SK-MEL-5 (cell line): ENCODE results near the gene TAGLN2. TPM values are rescaled to one million over a fixed set of nuclear protein-coding genes. Genes with fewer than 3 reads are reported as not detected.
"Not testable (repeated sequence)": the region's sequence is repeated elsewhere in the genome, so short reads cannot be mapped to it uniquely, and the experiment has no call there.

ENCODE experiments used
- DNase-seq: peaks from one replicate; pipeline ENCODE4 v3.0.0-alpha.2; 2016; ENCODE audit warnings: low read depth, low spot score
- in situ Hi-C: cut with HindIII; loops from 2 replicates; pipeline ENCODE4 v1.10.0; 2016; ENCODE audit warnings: low sequenced_read_pairs, high pct_unique_total_duplicates, low pct_unique_long_range_greater_than_20kb
- total RNA-seq: library from RNA; depleted of rRNA; stranded (reverse); fragments of >200 nt; shearing (Covaris generic); gene quantifications from 2 replicates; pipeline ENCODE4 v1.2.3, GENCODE V29; 2014

The TAGLN2 gene
- total RNA-seq, 1 experiment from 2014 or later: 122 TPM

DNA sequence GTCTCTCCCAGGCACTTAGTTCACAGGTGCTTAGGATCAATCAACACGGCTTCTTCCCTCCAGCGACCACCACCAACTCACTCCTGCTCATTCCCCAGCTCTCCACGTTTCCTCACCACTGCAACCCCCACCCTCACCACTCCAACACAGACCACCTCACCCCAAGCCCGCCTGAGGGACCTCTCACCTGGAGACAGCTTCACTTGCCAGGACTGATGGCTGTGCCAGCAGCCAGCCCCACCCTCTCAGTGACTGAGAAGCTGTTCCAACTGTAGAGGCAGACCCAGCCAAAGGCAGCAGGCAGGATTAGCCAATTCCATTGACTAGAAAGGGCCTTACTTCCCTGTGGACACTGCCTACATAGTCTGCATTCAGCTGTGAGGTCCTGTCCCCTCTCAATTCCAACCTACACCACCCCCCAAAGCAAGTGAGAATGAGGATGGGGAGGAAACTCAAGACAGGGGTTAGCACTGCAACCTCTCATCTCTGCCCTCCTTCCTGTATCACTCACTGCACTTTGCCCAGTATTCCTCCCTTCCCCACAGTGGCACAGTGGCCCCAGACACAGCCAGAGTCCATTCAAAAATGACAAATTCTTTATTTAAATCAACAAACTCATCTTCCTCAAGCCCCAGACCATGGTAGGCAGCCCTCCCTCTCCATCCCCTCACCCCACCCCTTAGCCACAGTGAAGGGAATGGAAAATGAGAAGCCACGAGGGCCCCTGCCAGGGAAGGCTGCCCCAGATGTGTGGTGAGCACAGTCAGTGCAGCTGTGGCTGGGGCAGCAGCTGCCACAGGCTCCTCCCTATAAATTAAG lies 7.6 kb downstream of the TAGLN2 start:
- in situ Hi-C loops: no loop called here
- no peak for DNase-seq

GRCh38 chr1:159916242-159917051 lies 8.9 kb downstream of the TAGLN2 start:
- peak; percentile 47 for DNase-seq
- in situ Hi-C loops: no loop called here

GRCh38 chr1:159915571-159916241 lies 9.6 kb downstream of the TAGLN2 start:
- in situ Hi-C loops: no loop called here
- DNase-seq: no peak

- DNase-seq: no peak
- in situ Hi-C loops: no loop called here
These were observed 10.9 kb downstream of the TAGLN2 start for GRCh38 chr1:159914252-159915018.

GRCh38 chr1:159913451-159914192 lies 11.7 kb downstream of the TAGLN2 start:
- no peak for DNase-seq
- in situ Hi-C loops: no loop called here

DNA sequence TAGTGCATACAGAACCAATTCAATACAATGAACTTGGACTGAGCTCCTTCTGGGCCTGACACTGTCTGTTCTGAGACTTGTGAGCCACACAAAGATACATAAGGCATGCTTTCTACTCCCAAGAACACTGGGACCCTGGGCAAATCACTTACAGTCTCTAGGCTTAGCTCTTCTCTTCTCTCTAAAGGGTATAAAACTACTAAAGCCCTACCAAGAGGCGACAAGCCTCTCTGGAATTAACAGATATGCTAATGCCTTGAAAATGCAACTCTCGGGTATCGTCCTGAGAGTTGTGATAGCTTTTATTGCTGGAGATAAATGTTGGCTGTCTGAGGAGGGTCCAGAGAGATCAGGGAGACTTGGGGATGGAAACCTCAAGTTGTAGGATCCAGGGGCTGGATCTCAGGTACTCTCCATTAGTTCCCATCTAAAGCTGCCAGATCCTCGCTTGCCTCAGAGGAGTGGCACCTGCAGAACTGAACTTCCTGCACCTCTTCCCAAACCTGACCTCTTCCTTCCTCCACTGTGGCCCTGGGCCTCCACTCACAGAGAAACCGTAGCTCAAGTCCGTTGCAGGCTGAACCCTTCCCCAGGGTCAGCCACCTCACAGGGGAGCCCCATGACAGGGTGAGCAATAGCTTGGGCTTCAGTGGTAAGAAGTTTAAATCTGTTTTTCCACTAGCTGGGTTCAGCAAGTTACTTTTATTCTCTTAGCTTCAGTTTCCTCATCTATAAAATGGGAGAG lies 13.8 kb downstream of the TAGLN2 start:
- in situ Hi-C loops: no loop called here

DNA sequence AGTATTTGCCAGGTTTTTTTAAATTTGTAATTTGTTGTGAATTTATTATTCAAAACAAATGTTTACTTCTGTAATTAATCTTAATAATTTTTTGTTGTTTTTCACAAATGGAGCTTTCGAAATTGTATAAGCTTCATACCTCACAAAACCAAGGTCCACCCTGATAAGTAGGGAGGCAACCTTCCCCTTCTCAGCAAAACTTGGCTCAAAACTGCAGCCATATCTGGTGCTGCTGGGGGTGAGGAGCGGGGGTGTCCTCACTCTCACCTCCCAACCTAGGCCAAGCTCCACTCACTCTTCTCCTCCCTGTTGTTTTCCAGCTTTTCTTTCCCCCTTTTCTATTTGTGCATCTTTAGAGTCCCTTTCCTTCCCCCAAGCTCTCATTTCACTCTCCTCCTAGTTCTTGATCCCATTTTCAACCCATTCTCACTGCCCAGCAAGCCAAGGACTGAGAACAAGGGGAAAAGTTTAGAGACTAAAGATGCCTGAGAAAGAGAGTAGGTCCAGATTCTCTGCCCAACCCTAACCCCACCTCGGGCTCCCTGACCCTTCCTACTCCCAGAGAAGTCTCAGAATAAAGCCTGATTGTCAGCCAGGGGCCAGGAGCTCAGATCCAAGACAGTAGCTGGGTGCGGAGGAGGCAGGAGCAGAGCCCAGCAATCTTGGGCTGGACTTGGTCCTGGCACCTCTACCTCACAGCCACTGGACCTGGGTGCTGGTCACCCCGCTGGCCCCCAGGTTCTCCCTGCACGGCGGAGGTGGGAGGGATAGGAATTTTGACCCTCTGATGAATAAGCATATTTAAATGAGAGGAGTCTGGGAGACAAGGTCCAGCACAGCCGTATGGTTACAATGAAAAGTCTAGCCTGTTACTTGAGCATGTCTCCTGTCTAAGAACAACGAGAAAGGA lies 17.0 kb downstream of the TAGLN2 start:
- in situ Hi-C loops: no loop called here

More for the DNA sequence above, 13.8 kb downstream of the TAGLN2 start:
- no peak for DNase-seq

GRCh38 chr1:159906960-159907359 lies 18.3 kb downstream of the TAGLN2 start:
- in situ Hi-C loops: no loop called here

More for the DNA sequence above, 17.0 kb downstream of the TAGLN2 start:
- DNase-seq: no peak

GRCh38 chr1:159904036-159904435 lies 21.3 kb downstream of the TAGLN2 start:
- in situ Hi-C loops, DNase-seq: not testable (repeated sequence)

More at GRCh38 chr1:159906960-159907359, 18.3 kb downstream of the TAGLN2 start:
- DNase-seq: no peak

DNA sequence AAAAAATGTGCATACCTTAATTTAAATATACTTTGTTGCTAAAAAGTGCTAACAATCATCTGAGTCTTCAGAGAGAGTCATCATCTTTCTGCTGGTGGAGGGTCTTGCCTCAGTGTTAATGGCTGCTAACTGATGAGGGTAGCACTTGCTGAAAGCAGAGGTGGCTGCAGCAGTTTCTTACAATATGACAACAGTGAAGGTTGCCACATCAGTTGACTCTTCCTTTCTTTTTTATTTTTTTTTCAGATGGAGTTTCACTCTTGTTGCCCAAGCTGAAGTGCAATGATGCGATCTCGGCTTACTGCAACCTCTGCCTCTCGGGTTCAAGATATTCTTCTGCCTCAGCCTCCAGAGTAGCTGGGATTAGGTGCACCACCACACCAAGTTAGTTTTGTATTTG lies 22.8 kb downstream of the TAGLN2 start:
- no peak for DNase-seq
- in situ Hi-C loops: no loop called here

DNA sequence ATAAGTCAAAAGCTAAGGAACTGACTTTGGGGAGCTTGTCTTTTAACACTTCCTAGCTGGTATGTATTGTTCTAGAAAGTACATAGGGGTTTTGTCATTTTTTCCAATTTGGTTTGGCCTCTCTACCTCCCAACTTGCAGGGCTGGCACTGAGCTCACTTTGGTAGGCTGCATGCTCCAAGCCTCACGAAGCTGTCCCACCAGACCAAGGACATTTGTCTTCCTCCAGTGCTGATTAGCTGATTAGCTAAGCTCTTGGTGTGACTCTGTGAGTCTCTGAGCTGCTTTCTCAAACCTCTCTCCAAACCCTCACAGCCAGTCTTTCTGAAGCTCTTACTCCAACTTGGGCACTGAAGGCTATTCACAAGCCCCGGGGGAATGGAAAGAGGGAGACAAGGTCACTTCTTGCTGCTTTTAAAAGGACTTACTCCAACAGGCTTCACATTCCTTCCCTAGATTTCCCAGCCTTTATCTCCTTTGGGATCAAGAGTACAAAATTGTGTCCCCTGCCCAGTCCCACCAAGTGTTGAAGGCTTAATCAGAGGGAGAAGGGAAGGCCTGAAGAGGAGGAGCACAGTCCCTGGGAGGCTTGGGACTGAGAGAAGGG lies 24.4 kb downstream of the TAGLN2 start:
- in situ Hi-C loops: no loop called here
- DNase-seq: no peak

DNA sequence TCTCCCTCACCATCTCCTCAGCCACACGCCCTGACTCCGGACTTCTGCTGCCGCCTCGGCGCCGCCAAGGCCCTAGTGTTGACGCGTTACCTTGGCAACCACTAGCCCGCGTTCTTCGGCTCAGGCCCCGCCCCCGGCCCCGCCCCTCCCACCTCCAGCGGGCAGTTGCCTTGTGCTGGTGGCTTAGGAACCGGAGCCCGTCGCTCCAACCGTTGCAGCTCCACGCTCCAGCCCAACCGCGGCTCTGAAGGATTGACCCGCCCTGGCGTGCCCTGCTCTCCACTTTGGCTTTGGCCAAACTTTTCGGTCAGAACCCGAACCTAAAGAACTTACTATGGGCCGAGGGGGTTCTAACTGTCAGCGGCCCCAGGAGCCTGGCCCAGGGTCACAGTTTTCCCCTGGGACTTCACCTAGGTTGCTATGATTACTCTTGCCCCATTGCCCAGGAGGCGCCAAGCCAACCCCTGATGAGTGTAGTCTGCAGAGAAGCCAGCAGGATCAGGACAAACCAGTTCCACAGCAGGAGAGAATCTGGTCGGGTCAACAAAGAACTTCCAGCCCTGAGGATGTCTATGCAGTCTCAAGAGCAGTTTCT lies 25.1 kb downstream of the TAGLN2 start, which contains the start of gene CFAP45:
Gene CFAP45 (minus strand): TSS at position 80 of the 595 bp plus-strand sequence. CDS start 67 bp downstream, at position 13.
- in situ Hi-C loops: no loop called here
- DNase-seq: no peak

DNA sequence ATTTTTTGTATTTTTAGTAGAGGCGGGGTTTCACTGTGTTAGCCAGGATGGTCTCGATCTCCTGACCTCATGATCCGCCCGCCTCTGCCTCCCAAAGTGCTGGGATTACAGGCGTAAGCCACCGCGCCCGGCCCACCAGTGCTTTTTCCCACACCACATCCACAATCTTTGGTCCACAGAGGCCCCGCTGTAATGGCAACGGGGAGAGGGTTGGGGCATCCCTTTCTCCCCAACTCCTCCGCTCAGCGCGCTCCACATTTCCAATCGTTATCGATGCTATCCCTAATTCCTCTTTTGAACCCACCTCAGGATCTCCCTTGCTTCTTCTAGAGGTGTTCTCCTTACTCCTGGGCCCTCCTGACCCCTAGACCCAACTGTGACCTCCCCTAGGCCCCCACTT lies 25.7 kb downstream of the TAGLN2 start:
- in situ Hi-C loops: loop anchor here (25.0 kb wide), 1 partner anchor 112 kb away; the partner anchor contains the start of gene DUSP23

DNA sequence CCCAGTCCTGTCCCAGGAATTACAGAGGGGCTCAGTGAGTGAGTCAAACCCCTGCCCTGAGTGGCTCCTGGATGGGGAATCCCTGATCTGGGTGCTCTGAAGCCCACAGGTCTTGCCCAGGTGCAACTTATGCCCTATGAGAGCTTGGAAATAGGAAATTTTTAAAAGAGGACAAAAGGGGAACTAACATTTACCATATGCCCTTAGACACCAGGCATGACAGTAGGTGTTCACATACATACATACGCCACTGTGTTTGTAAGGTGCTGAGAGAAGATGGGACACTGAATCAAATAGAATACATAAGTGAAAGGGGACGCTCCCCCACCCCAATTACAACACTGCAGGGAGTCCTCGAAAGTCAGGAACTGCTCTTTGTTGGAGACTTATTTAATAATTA lies 26.8 kb downstream of the TAGLN2 start:
- in situ Hi-C loops: loop anchor here (25.0 kb wide), 1 partner anchor 111 kb away; the partner anchor contains the start of gene DUSP23

More for the DNA sequence above, 25.7 kb downstream of the TAGLN2 start:
- DNase-seq: not testable (repeated sequence)

More for the DNA sequence above, 26.8 kb downstream of the TAGLN2 start:
- no peak for DNase-seq
